HS-5 (cell line): Measurements from ENCODE around the gene TPPP.
"Not testable (repeated sequence)": the region's sequence is repeated elsewhere in the genome, so short reads cannot be mapped to it uniquely, and the experiment has no call there.

Experiments used
- DNase-seq: peaks from one replicate; pipeline ENCODE4 v3.0.0-alpha.2; 2012; ENCODE audit warnings: low read depth

TPPP gene

GRCh38 chr5:645421-645820 is 47.7 kb downstream of the TPPP start:
- no peak for DNase-seq

- no peak for DNase-seq
Observed at GRCh38 chr5:644971-645370, 48.2 kb downstream of the TPPP start.

- DNase-seq = no peak
Observed at GRCh38 chr5:644509-644908, 48.6 kb downstream of the TPPP start.

GRCh38 chr5:643811-644271 is 49.3 kb downstream of the TPPP start:
- no peak for DNase-seq

- DNase-seq = no peak
Observed at GRCh38 chr5:643351-643801, 49.8 kb downstream of the TPPP start.

GRCh38 chr5:642481-642880 is 50.7 kb downstream of the TPPP start:
- DNase-seq = no peak

GRCh38 chr5:641331-641765 is 51.8 kb downstream of the TPPP start:
- no peak for DNase-seq

- DNase-seq = no peak
Observed at GRCh38 chr5:640461-641330, 52.5 kb downstream of the TPPP start.

- no peak for DNase-seq
Observed at GRCh38 chr5:639584-640213, 53.5 kb downstream of the TPPP start.

GRCh38 chr5:639253-639530 is 54.0 kb downstream of the TPPP start:
- no peak for DNase-seq

GRCh38 chr5:638501-639252 is 54.5 kb downstream of the TPPP start:
- no peak for DNase-seq

- no peak for DNase-seq
Observed at GRCh38 chr5:637581-638450, 55.3 kb downstream of the TPPP start.

- no peak for DNase-seq
Observed at GRCh38 chr5:636951-637350, 56.2 kb downstream of the TPPP start.

GRCh38 chr5:635306-636055 is 57.7 kb downstream of the TPPP start:
- no peak for DNase-seq

- no peak for DNase-seq
Observed at GRCh38 chr5:634191-634590, 59.0 kb downstream of the TPPP start.

GRCh38 chr5:633501-633955 is 59.6 kb downstream of the TPPP start:
- DNase-seq = no peak

GRCh38 chr5:628351-629205 is 64.6 kb downstream of the TPPP start:
- not testable (repeated sequence) for DNase-seq

GRCh38 chr5:627840-628239 is 65.3 kb downstream of the TPPP start:
- no peak for DNase-seq

- no peak for DNase-seq
Observed at GRCh38 chr5:626850-627249, 66.3 kb downstream of the TPPP start.

- no peak for DNase-seq
Observed at GRCh38 chr5:625516-625915, 67.6 kb downstream of the TPPP start.
